ENCODE data around the gene TBC1D22A.

Gene TBC1D22A

DNA sequence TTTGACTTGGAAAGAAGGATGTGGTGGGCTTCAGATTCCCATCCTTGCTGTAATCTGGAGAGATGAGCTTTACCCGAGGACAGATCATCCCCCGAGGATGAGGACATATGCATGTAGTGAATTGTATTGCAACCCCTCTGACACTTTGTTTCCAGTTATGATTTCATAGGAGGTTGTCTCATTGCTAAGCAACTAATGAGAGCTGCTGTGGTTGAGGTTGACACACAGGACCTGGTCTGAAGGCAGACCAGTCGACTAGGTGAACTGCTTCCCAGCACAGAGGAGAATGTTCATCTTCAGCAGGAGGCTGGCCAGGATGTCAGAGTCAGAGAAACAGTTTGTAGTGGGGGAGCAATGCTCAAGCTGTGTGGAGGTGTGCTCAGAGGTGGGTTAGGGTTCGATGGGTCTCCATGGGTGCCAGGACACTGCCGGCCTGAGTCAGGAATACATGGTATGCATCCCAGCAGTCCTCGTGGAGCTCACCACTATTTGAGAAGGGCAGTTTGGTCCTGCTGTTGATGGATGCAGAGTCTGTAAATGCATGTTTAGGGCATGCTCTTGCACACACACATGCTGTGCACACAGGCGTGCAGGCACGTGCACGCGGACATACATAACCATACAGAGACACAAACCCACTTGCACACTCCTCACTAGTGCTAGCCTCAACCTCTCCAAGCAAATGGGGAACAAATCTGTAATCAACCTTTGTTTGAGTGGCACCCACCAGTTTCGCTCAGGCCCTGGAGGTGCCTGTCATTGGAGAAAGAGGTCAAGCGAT, 153.7 kb downstream of the TBC1D22A start:
- no peak for DNase-seq (ENCODE audit: low read depth)
- TF ChIP-seq, protein P1, sequence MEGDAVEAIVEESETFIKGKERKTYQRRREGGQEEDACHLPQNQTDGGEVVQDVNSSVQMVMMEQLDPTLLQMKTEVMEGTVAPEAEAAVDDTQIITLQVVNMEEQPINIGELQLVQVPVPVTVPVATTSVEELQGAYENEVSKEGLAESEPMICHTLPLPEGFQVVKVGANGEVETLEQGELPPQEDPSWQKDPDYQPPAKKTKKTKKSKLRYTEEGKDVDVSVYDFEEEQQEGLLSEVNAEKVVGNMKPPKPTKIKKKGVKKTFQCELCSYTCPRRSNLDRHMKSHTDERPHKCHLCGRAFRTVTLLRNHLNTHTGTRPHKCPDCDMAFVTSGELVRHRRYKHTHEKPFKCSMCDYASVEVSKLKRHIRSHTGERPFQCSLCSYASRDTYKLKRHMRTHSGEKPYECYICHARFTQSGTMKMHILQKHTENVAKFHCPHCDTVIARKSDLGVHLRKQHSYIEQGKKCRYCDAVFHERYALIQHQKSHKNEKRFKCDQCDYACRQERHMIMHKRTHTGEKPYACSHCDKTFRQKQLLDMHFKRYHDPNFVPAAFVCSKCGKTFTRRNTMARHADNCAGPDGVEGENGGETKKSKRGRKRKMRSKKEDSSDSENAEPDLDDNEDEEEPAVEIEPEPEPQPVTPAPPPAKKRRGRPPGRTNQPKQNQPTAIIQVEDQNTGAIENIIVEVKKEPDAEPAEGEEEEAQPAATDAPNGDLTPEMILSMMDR (IDR thresholded peaks at IDR 0.05; ENCODE audit: control insufficient read depth, extremely low read depth, insufficient read depth): no peak
- H3K4me3 ChIP-seq (ENCODE audit: low read depth, low read length): no peak overlapping the region

DNA sequence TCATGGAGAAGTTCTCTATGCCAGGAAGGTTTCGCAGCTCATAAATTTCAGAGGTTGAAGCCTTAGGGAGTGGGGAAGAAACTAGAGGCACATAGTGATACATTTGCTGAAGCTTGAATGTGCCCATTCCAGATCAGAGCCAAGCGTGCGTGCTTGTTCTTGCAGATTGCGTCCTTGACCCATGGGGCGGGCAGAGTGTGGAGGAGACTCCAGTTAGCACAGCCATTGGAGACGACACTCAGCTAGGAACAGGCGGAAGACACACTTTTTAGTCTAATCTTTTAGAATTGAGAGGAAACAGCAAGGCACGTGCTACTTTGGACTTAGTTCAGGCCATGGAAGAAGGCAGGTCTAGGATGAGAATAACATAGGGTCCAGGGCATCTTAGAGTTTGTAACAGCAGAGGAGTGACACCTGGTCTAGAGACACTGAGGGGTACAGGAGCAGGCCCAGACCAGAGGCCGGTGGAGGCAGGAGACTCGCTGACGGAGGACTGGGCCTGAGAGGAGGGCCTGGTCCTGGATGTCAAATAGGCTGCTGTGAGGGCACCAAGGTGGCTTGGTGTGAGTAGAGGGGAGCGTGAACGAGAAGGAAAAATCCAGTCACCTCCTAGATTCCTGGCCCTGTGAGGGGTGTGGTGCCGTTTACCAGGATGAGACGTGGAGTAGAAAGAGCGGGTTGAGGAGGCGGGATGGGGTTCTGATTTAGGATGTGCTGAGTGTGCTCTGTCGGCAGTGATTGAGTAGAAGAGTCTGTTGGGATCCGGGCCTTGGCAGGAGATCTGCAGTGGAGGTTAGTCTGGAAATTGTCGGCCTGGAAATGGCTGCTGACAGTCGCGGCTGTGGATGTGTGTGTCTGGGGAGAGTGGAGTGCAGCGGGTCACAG, 154.7 kb downstream of the TBC1D22A start:
- DNase-seq (ENCODE audit: low read depth): no peak
- TF ChIP-seq, protein P1 (IDR thresholded peaks at IDR 0.05; ENCODE audit: control insufficient read depth, extremely low read depth, insufficient read depth): no peak
- no peak overlapping the region for H3K4me3 ChIP-seq (ENCODE audit: low read depth, low read length)

DNA sequence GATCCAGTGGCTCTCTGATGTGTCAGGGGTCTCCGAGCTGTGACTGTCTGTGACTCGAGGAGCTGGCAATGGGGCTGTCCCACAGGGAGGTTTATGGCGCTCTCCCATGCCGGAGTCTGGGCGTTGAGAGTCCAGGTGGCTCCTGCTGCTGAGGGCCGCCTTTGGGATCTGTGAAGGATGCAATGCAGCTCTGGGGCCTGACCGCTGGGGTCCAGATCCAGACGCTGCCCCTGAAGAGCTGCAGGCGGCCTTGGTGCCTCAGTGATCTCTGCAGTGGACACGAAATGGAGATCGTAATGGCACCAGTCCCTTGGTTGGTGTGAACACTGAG, 155.3 kb downstream of the TBC1D22A start:
- H3K4me3 ChIP-seq (ENCODE audit: low read depth, low read length): no peak overlapping the region
- no peak for DNase-seq (ENCODE audit: low read depth)
- TF ChIP-seq, protein P1 (IDR thresholded peaks at IDR 0.05; ENCODE audit: control insufficient read depth, extremely low read depth, insufficient read depth): no peak

DNA sequence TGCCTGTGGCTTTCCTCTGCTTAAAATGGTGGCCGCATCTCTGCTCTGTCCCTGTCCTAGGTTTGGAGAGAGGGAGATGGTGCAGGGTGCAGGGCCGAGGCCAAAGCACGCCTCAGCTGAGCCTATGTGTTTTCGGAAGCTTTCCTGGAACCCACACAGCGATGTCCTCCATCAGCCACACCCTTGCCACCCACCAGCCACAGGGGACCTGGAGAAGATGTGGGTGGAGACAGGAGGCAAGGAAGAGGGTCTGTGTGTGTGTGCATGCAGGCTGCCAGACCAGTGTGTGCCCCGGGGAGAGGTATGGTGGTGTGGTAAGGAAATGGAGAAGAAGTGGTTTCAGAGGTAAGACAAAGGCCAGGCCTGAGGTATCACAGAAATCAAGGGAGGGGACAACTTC, 155.7 kb downstream of the TBC1D22A start:
- TF ChIP-seq, protein P1 (IDR thresholded peaks at IDR 0.05; ENCODE audit: control insufficient read depth, extremely low read depth, insufficient read depth): no peak
- H3K4me3 ChIP-seq (ENCODE audit: low read depth, low read length): no peak overlapping the region
- no peak for DNase-seq (ENCODE audit: low read depth)

DNA sequence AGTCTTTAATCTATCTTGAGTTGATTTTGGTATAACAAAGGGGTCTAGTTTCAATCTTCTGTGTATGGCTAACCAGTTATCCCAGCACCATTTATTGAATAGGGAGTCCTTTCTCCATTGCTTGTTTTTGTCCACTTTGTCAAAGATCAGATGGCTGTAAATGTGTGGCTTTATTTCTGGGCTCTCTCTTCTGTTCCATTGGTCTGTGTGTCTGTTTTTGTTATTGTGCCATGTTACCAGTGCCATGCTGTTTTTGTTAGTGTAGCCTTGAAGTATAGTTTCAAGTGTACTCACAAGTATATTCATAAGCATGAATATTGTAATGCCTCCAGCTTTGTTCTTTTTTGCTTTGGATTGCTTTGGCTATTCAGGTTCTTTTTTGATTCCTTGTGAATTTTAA, 159.6 kb downstream of the TBC1D22A start:
- no peak overlapping the region for H3K4me3 ChIP-seq (ENCODE audit: low read depth, low read length)
- DNase-seq (ENCODE audit: low read depth): no peak
- TF ChIP-seq, protein P1 (IDR thresholded peaks at IDR 0.05; ENCODE audit: control insufficient read depth, extremely low read depth, insufficient read depth): no peak

DNA sequence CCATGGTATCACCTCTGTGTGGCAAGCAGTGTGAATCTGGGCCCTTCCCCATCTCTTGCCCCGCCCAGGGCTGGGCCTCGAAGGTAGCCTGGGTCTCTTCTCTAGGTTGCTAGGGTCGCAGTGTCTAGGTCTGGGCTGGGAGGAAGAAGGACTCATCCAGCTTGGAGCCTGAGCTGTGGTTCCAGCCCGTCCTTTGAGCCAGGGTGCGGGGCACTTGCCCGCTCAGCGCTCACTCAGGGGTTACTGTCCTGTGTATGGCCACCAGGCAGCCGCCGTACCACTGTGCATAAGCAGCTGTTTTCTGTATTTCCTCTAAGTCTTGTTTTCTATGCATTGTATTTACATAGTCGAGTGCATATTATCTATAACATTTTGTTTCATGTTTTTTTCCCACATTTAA, 160.9 kb downstream of the TBC1D22A start:
- no peak for DNase-seq (ENCODE audit: low read depth)
- TF ChIP-seq, protein P1 (IDR thresholded peaks at IDR 0.05; ENCODE audit: control insufficient read depth, extremely low read depth, insufficient read depth): no peak
- no peak overlapping the region for H3K4me3 ChIP-seq (ENCODE audit: low read depth, low read length)
